ENCODE measurements around the gene ERN2.

- TF ChIP-seq EZH2 (IDR thresholded peaks at IDR 0.05) (no peak), FOXP2 (optimal IDR thresholded peaks at IDR 0.05; ENCODE audit: control extremely low read depth, extremely low read length, insufficient read depth) (no peak)
Observed at GRCh38 chr16:23700093-23700492, 12.9 kb downstream of the ERN2 start.
